Measurements from ENCODE around the gene PSG1.
"Not testable (repeated sequence)": the region's sequence is repeated elsewhere in the genome, so short reads cannot be mapped to it uniquely, and the experiment has no call there.

Gene PSG1

GRCh38 chr19:42852821-42853220 lies 26.7 kb downstream of the PSG1 start:
- not testable (repeated sequence) for H3K4me1 ChIP-seq (ENCODE audit: control insufficient read depth, insufficient read depth, low read length); H3K27me3 ChIP-seq (ENCODE audit: control insufficient read depth, insufficient read depth, low read length); H3K36me3 ChIP-seq (ENCODE audit: control insufficient read depth, insufficient read depth, low read length); H3K4me3 ChIP-seq (ENCODE audit: low read depth, low read length); H3K9ac ChIP-seq (ENCODE audit: low read length); H3K27ac ChIP-seq (ENCODE audit: low read depth, low read length)
- peaks cover 12% of the 10 kb centered on the region; the same call in 1 of the 2 replicates for H3K9me3 ChIP-seq (ENCODE audit: control insufficient read depth, insufficient read depth, low read depth, low read length)

GRCh38 chr19:42851718-42852280 lies 27.7 kb downstream of the PSG1 start:
- H3K4me3 ChIP-seq (ENCODE audit: low read depth, low read length); H3K36me3 ChIP-seq (ENCODE audit: control insufficient read depth, insufficient read depth, low read length); H3K9me3 ChIP-seq (ENCODE audit: control insufficient read depth, insufficient read depth, low read depth, low read length); H3K27ac ChIP-seq (ENCODE audit: low read depth, low read length); H3K27me3 ChIP-seq (ENCODE audit: control insufficient read depth, insufficient read depth, low read length); H3K9ac ChIP-seq (ENCODE audit: low read length); H3K4me1 ChIP-seq (ENCODE audit: control insufficient read depth, insufficient read depth, low read length): not testable (repeated sequence)

- H3K9me3 ChIP-seq (ENCODE audit: control insufficient read depth, insufficient read depth, low read depth, low read length): peaks cover 6% of the 10 kb centered on the region; the same call in 1 of the 2 replicates
- no peak overlapping the region for H3K4me3 ChIP-seq (ENCODE audit: low read depth, low read length)
- H3K27ac ChIP-seq (ENCODE audit: low read depth, low read length): no peak overlapping the region
- peaks cover 5% of the 10 kb centered on the region; the same call in 1 of the 2 replicates for H3K4me1 ChIP-seq (ENCODE audit: control insufficient read depth, insufficient read depth, low read length)
- no peaks in the 10 kb centered on the region for H3K36me3 ChIP-seq (ENCODE audit: control insufficient read depth, insufficient read depth, low read length)
- no peak overlapping the region for H3K9ac ChIP-seq (ENCODE audit: low read length)
- H3K27me3 ChIP-seq (ENCODE audit: control insufficient read depth, insufficient read depth, low read length): no peaks in the 10 kb centered on the region
These were observed 28.4 kb downstream of the PSG1 start for GRCh38 chr19:42850981-42851717.

- Histone ChIP-seq H3K9ac (ENCODE audit: low read length) (no peak overlapping the region), H3K36me3 (ENCODE audit: control insufficient read depth, insufficient read depth, low read length) (no peaks in the 10 kb centered on the region), H3K27me3 (ENCODE audit: control insufficient read depth, insufficient read depth, low read length) (no peaks in the 10 kb centered on the region; the same call in 1 of the 2 replicates), H3K27ac (ENCODE audit: low read depth, low read length) (no peak overlapping the region), H3K9me3 (ENCODE audit: control insufficient read depth, insufficient read depth, low read depth, low read length) (peaks cover 6% of the 10 kb centered on the region; the same call in 1 of the 2 replicates), H3K4me3 (ENCODE audit: low read depth, low read length) (no peak overlapping the region), H3K4me1 (ENCODE audit: control insufficient read depth, insufficient read depth, low read length) (peaks cover 5% of the 10 kb centered on the region; the same call in 1 of the 2 replicates)
These were observed 32.9 kb downstream of the PSG1 start for GRCh38 chr19:42846597-42846996.

- not testable (repeated sequence) for H3K36me3 ChIP-seq (ENCODE audit: control insufficient read depth, insufficient read depth, low read length); H3K4me3 ChIP-seq (ENCODE audit: low read depth, low read length)
These were observed 35.9 kb downstream of the PSG1 start for GRCh38 chr19:42843631-42844030.

GRCh38 chr19:42832746-42833442 lies 46.6 kb downstream of the PSG1 start:
- not testable (repeated sequence) for H3K27ac ChIP-seq (ENCODE audit: low read depth, low read length); H3K27me3 ChIP-seq (ENCODE audit: control insufficient read depth, insufficient read depth, low read length)

More at GRCh38 chr19:42843631-42844030, 35.9 kb downstream of the PSG1 start:
- H3K27ac ChIP-seq (ENCODE audit: low read depth, low read length); H3K9me3 ChIP-seq (ENCODE audit: control insufficient read depth, insufficient read depth, low read depth, low read length); H3K9ac ChIP-seq (ENCODE audit: low read length); H3K4me1 ChIP-seq (ENCODE audit: control insufficient read depth, insufficient read depth, low read length); H3K27me3 ChIP-seq (ENCODE audit: control insufficient read depth, insufficient read depth, low read length): not testable (repeated sequence)

GRCh38 chr19:42832023-42832680 lies 47.4 kb downstream of the PSG1 start:
- not testable (repeated sequence) for H3K27me3 ChIP-seq (ENCODE audit: control insufficient read depth, insufficient read depth, low read length); H3K4me1 ChIP-seq (ENCODE audit: control insufficient read depth, insufficient read depth, low read length); H3K27ac ChIP-seq (ENCODE audit: low read depth, low read length); H3K36me3 ChIP-seq (ENCODE audit: control insufficient read depth, insufficient read depth, low read length); H3K4me3 ChIP-seq (ENCODE audit: low read depth, low read length); H3K9ac ChIP-seq (ENCODE audit: low read length); H3K9me3 ChIP-seq (ENCODE audit: control insufficient read depth, insufficient read depth, low read depth, low read length)

More at GRCh38 chr19:42832746-42833442, 46.6 kb downstream of the PSG1 start:
- H3K4me1 ChIP-seq (ENCODE audit: control insufficient read depth, insufficient read depth, low read length); H3K4me3 ChIP-seq (ENCODE audit: low read depth, low read length); H3K9me3 ChIP-seq (ENCODE audit: control insufficient read depth, insufficient read depth, low read depth, low read length); H3K36me3 ChIP-seq (ENCODE audit: control insufficient read depth, insufficient read depth, low read length); H3K9ac ChIP-seq (ENCODE audit: low read length): not testable (repeated sequence)

- no peak overlapping the region for H3K27ac ChIP-seq (ENCODE audit: low read depth, low read length)
- H3K27me3 ChIP-seq (ENCODE audit: control insufficient read depth, insufficient read depth, low read length): no peaks in the 10 kb centered on the region
- no peaks in the 10 kb centered on the region for H3K9me3 ChIP-seq (ENCODE audit: control insufficient read depth, insufficient read depth, low read depth, low read length)
- no peaks in the 10 kb centered on the region for H3K36me3 ChIP-seq (ENCODE audit: control insufficient read depth, insufficient read depth, low read length)
- no peak overlapping the region for H3K4me3 ChIP-seq (ENCODE audit: low read depth, low read length)
- H3K4me1 ChIP-seq (ENCODE audit: control insufficient read depth, insufficient read depth, low read length): no peaks in the 10 kb centered on the region
- no peak overlapping the region for H3K9ac ChIP-seq (ENCODE audit: low read length)
These were observed 48.1 kb downstream of the PSG1 start for GRCh38 chr19:42831221-42832019.

- H3K9ac ChIP-seq (ENCODE audit: low read length); H3K4me1 ChIP-seq (ENCODE audit: control insufficient read depth, insufficient read depth, low read length); H3K27ac ChIP-seq (ENCODE audit: low read depth, low read length); H3K36me3 ChIP-seq (ENCODE audit: control insufficient read depth, insufficient read depth, low read length); H3K27me3 ChIP-seq (ENCODE audit: control insufficient read depth, insufficient read depth, low read length); H3K4me3 ChIP-seq (ENCODE audit: low read depth, low read length): not testable (repeated sequence)
- peaks cover 14% of the 10 kb centered on the region; the same call in 1 of the 2 replicates for H3K9me3 ChIP-seq (ENCODE audit: control insufficient read depth, insufficient read depth, low read depth, low read length)
These were observed 58.1 kb downstream of the PSG1 start for GRCh38 chr19:42821306-42821977.

Measured in HUES6 (cell line).